Mucosa of rectum (tissue), 2 donors: ENCODE results near the gene DRGX.

Experiments used
- H3K27ac ChIP-seq, 2 donors: one replicate each; pipeline ENCODE4 v1.7.0; 2013; ENCODE audit warnings: inconsistent platforms in 2 of 2, low read depth in 2 of 2, low read length in 2 of 2
- H3K27me3 ChIP-seq, 2 donors: one replicate each; pipeline ENCODE4 v1.7.0; 2013; ENCODE audit warnings: low read length in 2 of 2; ENCODE audit not compliant: control insufficient read depth in 2 of 2, insufficient read depth in 2 of 2
- H3K36me3 ChIP-seq, 2 donors: one replicate each; pipeline ENCODE4 v1.7.0; 2013; ENCODE audit warnings: low read length in 2 of 2; ENCODE audit not compliant: control insufficient read depth in 2 of 2, insufficient read depth in 2 of 2
- H3K4me1 ChIP-seq, 2 donors: one replicate each; pipeline ENCODE4 v1.7.0; 2013; ENCODE audit warnings: low read length in 2 of 2, mild to moderate bottlenecking in 1 of 2; ENCODE audit not compliant: control insufficient read depth in 2 of 2, insufficient read depth in 2 of 2
- H3K4me3 ChIP-seq, 2 donors: one replicate each; pipeline ENCODE4 v1.7.0; 2013; ENCODE audit warnings: low read length in 2 of 2
- H3K9ac ChIP-seq, 2 donors: one replicate each; pipeline ENCODE4 v1.7.0; 2013; ENCODE audit warnings: low read length in 2 of 2, low read depth in 1 of 2, mild to moderate bottlenecking in 1 of 2
- H3K9me3 ChIP-seq, 2 donors: one replicate each; pipeline ENCODE4 v1.7.0; 2013; ENCODE audit warnings: low read length in 2 of 2; ENCODE audit not compliant: control insufficient read depth in 2 of 2
- donor health status: healthy.
- donor health status: Normal muscosa, but diverticular disease.

The DRGX gene

GRCh38 chr10:49396666-49396999, 744 bp upstream of the DRGX start:
- peaks cover 54 to 56% of the 10 kb centered on the region in 2 donors for H3K27me3 ChIP-seq
- H3K4me1 ChIP-seq: peaks cover 4 to 5% of the 10 kb centered on the region in 2 donors
- no peaks in the 10 kb centered on the region for H3K36me3 ChIP-seq
- H3K9me3 ChIP-seq: no peaks in the 10 kb centered on the region
- no peak overlapping the region for H3K27ac ChIP-seq
- H3K4me3 ChIP-seq: no peak overlapping the region
- no peak overlapping the region for H3K9ac ChIP-seq

- peaks cover 54 to 56% of the 10 kb centered on the region in 2 donors for H3K27me3 ChIP-seq
- no peaks in the 10 kb centered on the region for H3K9me3 ChIP-seq
- no peaks in the 10 kb centered on the region for H3K36me3 ChIP-seq
- H3K4me1 ChIP-seq: peaks cover 3 to 4% of the 10 kb centered on the region in 2 donors
- no peak overlapping the region for H3K27ac ChIP-seq
- H3K9ac ChIP-seq: no peak overlapping the region
- H3K4me3 ChIP-seq: no peak overlapping the region
Observed at GRCh38 chr10:49394933-49395740, 752 bp downstream of the DRGX start.

- no peaks in the 10 kb centered on the region for H3K9me3 ChIP-seq
- H3K4me3 ChIP-seq: no peak overlapping the region
- H3K9ac ChIP-seq: no peak overlapping the region
- no peak overlapping the region for H3K27ac ChIP-seq
- H3K4me1 ChIP-seq: peaks cover 3 to 4% of the 10 kb centered on the region in 2 donors
- no peaks in the 10 kb centered on the region for H3K36me3 ChIP-seq
- H3K27me3 ChIP-seq: peaks cover 43 to 48% of the 10 kb centered on the region in 2 donors
Observed at GRCh38 chr10:49393757-49394156, 2.1 kb downstream of the DRGX start.

DNA sequence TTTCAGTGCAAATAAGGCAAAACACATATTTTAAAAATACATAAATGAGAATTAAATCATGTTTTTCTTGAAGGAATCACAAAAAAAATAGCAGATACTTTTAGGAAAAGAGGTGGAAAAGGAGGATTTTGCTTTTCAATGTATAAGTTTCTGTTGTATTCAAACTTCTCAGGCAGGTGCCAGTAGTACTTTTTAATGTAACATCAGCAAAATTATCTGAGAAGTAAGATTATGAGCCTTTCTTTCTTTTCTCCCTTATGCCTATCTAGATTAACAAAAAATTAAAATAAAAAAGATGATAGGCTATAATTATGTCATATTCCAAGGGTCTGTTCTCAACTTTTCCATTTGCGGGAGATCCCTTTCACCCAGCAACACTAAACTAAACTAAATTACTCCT, 2.6 kb downstream of the DRGX start:
- H3K4me1 ChIP-seq: peaks cover under 1 to 3% of the 10 kb centered on the region in 2 donors
- no peak overlapping the region for H3K27ac ChIP-seq
- H3K36me3 ChIP-seq: no peaks in the 10 kb centered on the region
- H3K9me3 ChIP-seq: no peaks in the 10 kb centered on the region
- no peak overlapping the region for H3K9ac ChIP-seq
- H3K4me3 ChIP-seq: no peak overlapping the region
- H3K27me3 ChIP-seq: peaks cover 39 to 43% of the 10 kb centered on the region in 2 donors

DNA sequence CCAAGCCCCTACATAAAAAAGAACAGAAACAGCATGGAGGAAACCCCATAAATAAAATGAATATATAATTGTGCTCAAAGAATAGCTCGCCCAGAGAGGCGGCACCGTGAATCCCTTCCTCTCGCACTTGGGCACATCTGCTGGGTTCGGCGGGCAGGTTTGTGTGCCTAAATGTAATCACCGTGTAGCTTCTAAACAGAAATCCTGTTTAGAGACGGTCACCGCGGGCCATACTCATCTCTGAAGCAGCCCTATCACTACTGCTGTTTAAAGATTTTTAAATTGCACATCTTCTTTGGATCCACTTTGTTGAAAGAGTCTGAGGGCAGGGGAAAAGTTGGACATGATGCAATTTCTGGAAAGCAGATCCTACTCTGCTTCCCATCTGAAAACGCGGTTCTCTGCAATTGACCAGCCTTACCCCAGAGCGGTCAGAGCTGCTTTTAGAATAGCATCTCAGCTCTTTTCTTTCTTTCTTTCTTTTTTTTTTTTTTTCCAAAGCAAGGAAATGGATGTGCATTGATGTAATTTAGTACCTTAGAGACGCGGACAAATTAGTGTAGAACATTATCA, 6.4 kb downstream of the DRGX start:
- Histone ChIP-seq H3K9ac (no peak overlapping the region), H3K27ac (no peak overlapping the region), H3K4me1 (no peaks in the 10 kb centered on the region), H3K9me3 (no peaks in the 10 kb centered on the region), H3K27me3 (peaks cover 12 to 14% of the 10 kb centered on the region in 2 donors), H3K4me3 (no peak overlapping the region), H3K36me3 (no peaks in the 10 kb centered on the region)

DNA sequence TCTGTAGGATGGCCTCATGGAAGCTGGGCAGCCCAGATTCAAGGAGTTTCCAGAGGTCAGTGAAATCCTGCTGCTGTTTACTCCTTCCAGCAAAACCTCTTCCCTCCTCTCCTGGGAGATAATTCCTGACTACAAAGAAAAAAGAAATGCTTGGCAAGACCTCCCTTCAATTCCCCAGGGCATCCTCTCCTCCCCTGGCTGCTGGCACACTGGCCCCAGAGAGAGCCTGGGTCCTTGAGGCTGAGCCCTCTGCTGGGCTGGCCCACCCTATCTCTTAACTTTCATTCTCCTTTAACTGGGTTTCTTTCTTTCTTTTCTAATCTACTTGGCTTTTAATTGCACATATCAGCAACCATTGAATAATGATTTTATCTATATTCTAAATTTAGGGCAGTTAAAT, 7.7 kb downstream of the DRGX start:
- Histone ChIP-seq H3K9me3 (no peaks in the 10 kb centered on the region), H3K9ac (no peak overlapping the region), H3K27me3 (peaks cover 4 to 6% of the 10 kb centered on the region in 2 donors), H3K4me1 (no peaks in the 10 kb centered on the region), H3K27ac (no peak overlapping the region), H3K4me3 (no peak overlapping the region), H3K36me3 (no peaks in the 10 kb centered on the region)

DNA sequence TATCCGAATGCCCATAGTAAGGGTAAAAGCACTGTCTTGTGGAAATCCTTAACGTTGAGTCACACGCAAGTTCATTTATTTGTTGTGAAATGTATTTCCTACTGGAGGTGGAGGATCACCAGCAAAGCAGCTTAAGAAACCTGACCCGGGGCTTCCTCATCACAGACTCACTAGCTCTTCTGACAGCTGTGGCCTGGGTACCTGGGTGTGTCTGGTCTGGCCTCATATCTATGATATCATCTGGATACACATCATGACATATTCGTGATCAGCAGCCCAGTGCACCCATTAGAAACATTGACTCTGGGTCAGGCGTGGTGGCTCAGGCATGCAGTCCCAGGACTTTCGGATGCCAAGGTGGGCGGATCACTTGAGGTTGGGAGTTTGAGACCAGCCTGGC, 8.8 kb downstream of the DRGX start:
- no peaks in the 10 kb centered on the region for H3K36me3 ChIP-seq
- H3K9ac ChIP-seq: no peak overlapping the region
- no peak overlapping the region for H3K27ac ChIP-seq
- no peaks in the 10 kb centered on the region for H3K4me1 ChIP-seq
- no peak overlapping the region for H3K4me3 ChIP-seq
- peaks cover 4 to 6% of the 10 kb centered on the region in 2 donors for H3K27me3 ChIP-seq
- H3K9me3 ChIP-seq: no peaks in the 10 kb centered on the region

DNA sequence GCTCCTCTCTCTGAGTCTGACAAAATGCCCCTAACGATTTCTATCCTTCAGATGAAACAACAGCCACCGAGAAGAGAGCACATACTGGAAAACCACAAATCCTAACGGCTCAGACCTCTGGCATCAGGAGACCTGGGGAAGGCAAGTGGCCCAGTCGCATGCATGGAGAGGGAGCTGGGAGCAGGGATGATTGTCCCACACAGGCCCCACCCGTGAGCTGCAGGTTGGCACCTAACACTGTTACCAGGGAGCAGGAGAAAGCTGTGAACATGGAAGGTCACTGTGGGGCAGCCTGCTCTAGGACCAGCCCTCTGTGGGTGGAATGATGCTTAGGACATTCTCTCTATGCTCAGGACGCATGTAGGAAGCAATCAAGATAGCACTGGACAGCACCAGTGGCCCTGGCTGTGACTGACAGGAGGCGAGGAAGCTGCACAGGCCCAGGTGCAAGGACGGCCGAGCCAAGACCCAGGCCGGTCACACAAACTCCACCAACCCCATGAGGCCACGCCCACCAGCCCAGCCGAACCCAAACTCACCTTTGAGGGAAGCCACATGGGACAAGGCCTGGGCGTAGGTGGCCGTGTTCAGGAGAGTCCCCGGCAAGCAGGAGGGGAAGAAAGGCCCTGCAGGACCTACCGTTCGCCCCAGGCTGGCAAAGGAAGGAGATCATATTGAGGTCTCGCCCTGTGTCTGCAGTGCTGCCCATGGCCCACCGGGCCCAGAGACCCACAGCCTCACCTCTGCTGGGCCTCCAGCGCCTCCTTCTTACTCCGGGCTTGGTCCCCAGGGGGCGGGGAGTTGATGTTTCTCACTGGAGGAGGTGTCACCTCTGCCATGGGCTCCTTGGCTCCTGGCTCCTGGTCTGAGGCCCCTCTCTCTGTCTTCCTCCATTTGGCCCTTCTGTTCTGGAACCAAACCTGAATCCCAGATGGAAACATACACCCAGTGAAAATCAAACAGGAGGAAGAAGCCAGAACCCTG, 9.7 kb downstream of the DRGX start:
- no peaks in the 10 kb centered on the region for H3K4me1 ChIP-seq
- no peaks in the 10 kb centered on the region for H3K9me3 ChIP-seq
- no peak overlapping the region for H3K9ac ChIP-seq
- H3K27ac ChIP-seq: no peak overlapping the region
- peaks cover 2 to 5% of the 10 kb centered on the region in 2 donors for H3K27me3 ChIP-seq
- no peak overlapping the region for H3K4me3 ChIP-seq
- H3K36me3 ChIP-seq: no peaks in the 10 kb centered on the region

DNA sequence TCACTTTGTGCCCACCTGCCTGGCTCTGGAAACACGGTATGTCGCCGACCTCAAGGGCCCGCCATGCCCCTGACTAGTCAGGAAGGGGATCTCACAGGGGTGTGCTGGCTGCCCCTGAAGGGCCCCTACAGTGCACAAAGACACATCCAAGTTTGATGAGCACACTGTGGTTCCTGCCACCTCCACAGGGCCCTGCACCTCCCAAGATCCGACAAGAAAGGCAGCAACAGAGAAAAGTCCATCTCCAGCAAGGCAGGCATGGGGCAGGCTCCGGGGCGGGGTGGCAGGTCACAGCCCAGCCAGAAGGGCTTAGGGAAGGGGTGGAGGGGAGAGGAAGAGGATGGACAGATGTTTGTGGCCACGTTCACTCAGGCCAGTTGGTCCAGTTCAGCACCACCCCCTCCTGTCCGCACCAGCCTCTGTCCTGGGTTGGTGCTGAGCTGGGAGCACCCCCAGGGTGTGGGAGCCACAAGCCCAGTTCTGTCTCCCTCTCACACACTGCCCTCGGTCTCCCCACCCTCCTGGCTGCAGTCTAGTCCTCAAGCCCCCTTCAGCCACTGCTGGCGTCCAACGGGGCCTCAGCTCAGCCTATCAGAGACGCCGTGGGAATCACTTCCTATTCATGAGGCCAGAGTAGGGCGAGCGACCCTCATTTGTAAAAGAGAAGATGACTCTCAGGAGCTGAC, 11.5 kb downstream of the DRGX start:
- Histone ChIP-seq H3K4me1 (no peaks in the 10 kb centered on the region), H3K9me3 (no peaks in the 10 kb centered on the region), H3K9ac (no peak overlapping the region), H3K27ac (no peak overlapping the region), H3K27me3 (peaks cover 2 to 3% of the 10 kb centered on the region in 2 donors), H3K4me3 (no peak overlapping the region), H3K36me3 (no peaks in the 10 kb centered on the region)
